Measurements from ENCODE around the gene INTS7.
A peak's percentile ranks its signal among the peaks of the same experiment; 100 is the strongest.
"Not testable (repeated sequence)": the region's sequence is repeated elsewhere in the genome, so short reads cannot be mapped to it uniquely, and the experiment has no call there.

INTS7 gene

GRCh38 chr1:211973541-211973940, 61.8 kb downstream of the INTS7 start:
- DNase-seq, result no peak

GRCh38 chr1:211968200-211968834, 67.0 kb downstream of the INTS7 start:
- DNase-seq, result no peak

- no peak for DNase-seq
These were observed 67.7 kb downstream of the INTS7 start for GRCh38 chr1:211967704-211968103.

GRCh38 chr1:211965108-211965805, 70.1 kb downstream of the INTS7 start:
- DNase-seq, result no peak

- no peak for DNase-seq
These were observed 75.7 kb downstream of the INTS7 start for GRCh38 chr1:211959680-211960079.

- DNase-seq, result no peak
These were observed 76.1 kb downstream of the INTS7 start for GRCh38 chr1:211959221-211959620.

- not testable (repeated sequence) for DNase-seq
These were observed 81.3 kb downstream of the INTS7 start for GRCh38 chr1:211954028-211954427.

GRCh38 chr1:211953543-211953942, 81.8 kb downstream of the INTS7 start:
- not testable (repeated sequence) for DNase-seq

GRCh38 chr1:211952299-211952698, 83.1 kb downstream of the INTS7 start:
- DNase-seq, result no peak

GRCh38 chr1:211951856-211952255, 83.5 kb downstream of the INTS7 start:
- DNase-seq, result no peak

GRCh38 chr1:211948377-211948776, 87.0 kb downstream of the INTS7 start:
- DNase-seq, result no peak

GRCh38 chr1:211947396-211948295, 87.7 kb downstream of the INTS7 start:
- DNase-seq, result no peak

- no peak for DNase-seq
These were observed 90.4 kb downstream of the INTS7 start for GRCh38 chr1:211944733-211945500.

- DNase-seq, result no peak
These were observed 92.8 kb downstream of the INTS7 start for GRCh38 chr1:211942583-211942982.

GRCh38 chr1:211939876-211940468, 95.4 kb downstream of the INTS7 start:
- DNase-seq, result peak; percentile 54 to 65

- DNase-seq, result no peak
These were observed 96.8 kb downstream of the INTS7 start for GRCh38 chr1:211938561-211938997.

- DNase-seq, result not testable (repeated sequence)
These were observed 97.9 kb downstream of the INTS7 start for GRCh38 chr1:211937422-211937821.

GRCh38 chr1:211935448-211935970, 99.8 kb downstream of the INTS7 start:
- peak; percentile 81 to 82 for DNase-seq

- DNase-seq, result no peak
These were observed 101.2 kb downstream of the INTS7 start for GRCh38 chr1:211933946-211934714.

- DNase-seq, result no peak
These were observed 102.5 kb downstream of the INTS7 start for GRCh38 chr1:211932933-211933254.

- DNase-seq, result no peak
These were observed 103.0 kb downstream of the INTS7 start for GRCh38 chr1:211932231-211932932.

Data from activated T-cell treated with anti-CD3 and anti-CD28 coated beads, Interleukin-2, amount 50 U/mL, for 48 hours (primary cell).